Measurements from ENCODE around the gene LMOD1.

GRCh38 chr1:201891451-201892045 is 54.8 kb downstream of the LMOD1 start:
- TF ChIP-seq EZH2 (IDR thresholded peaks at IDR 0.05; ENCODE audit: borderline replicate concordance, low read depth, low read length, severe bottlenecking) = no peak
- no peak for TF ChIP-seq CTCF (IDR thresholded peaks at IDR 0.05; ENCODE audit: borderline replicate concordance, extremely low read depth, low read length, poor library complexity, severe bottlenecking)

Data from DND-41 (cell line).